HG03097 (cell line): ENCODE data around the gene GMCL2.
"Not testable (repeated sequence)": the region's sequence is repeated elsewhere in the genome, so short reads cannot be mapped to it uniquely, and the experiment has no call there.

Experiments
- ATAC-seq: cut with Tn5 transposase; IDR thresholded peaks from one replicate; pipeline ENCODE4 v1.9.1; 2021; ENCODE audit not compliant: unreplicated experiment, low FRiP score

Gene GMCL2

GRCh38 chr5:178207917-178208280, 20.7 kb upstream of the GMCL2 start:
- ATAC-seq: no peak

GRCh38 chr5:178207183-178207916, 20.2 kb upstream of the GMCL2 start:
- no peak for ATAC-seq

- ATAC-seq: no peak
Observed at GRCh38 chr5:178206166-178207101, 19.3 kb upstream of the GMCL2 start.

GRCh38 chr5:178205749-178206047, 18.5 kb upstream of the GMCL2 start:
- ATAC-seq: no peak

DNA sequence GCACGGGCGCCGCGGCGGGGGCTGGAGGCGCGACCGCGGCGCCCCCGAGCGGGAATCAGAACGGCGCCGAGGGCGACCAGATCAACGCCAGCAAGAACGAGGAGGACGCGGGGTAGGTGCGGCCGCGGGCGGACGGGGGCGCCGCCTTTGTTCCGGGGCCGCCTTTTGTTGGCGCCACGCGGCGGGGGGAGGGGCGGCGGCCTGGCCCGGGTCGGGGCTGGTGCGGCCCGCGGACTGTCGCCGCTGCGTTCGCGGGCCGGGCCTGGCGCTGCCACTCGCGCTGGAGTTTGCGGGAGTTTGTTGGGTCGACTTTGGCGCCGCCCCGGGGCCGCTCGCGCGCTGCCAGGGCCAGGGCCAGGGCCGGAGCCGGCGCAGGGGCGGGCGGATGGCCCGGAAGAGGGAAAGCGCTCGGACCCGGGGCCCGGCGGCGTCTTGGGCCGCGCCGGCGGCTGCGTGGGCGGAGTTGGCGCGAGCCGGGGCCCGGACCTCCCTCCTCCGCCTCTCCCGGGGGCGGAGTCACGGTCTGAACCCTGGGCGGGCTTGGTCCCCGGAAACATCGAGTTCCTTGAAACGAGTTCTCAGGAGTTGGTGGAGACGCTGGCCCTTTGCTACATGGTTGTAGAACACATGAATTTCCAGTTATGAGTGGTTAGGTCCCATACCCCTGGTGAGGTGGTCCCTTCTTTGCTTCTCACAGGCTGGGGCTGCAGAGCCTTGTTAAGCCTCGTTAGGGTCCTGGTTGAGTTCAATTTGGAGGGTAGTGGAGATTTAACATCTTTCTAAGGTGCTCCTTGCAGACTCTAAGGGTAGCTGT, 18.0 kb upstream of the GMCL2 start:
- peak; percentile 49 for ATAC-seq

GRCh38 chr5:178204182-178204934, 17.2 kb upstream of the GMCL2 start, which contains the start of gene HNRNPAB:
Gene HNRNPAB, plus strand, starts transcription at chr5:178204533. Its CDS starts 305 bp downstream, at chr5:178204838.
- ATAC-seq: peak; percentile 77

DNA sequence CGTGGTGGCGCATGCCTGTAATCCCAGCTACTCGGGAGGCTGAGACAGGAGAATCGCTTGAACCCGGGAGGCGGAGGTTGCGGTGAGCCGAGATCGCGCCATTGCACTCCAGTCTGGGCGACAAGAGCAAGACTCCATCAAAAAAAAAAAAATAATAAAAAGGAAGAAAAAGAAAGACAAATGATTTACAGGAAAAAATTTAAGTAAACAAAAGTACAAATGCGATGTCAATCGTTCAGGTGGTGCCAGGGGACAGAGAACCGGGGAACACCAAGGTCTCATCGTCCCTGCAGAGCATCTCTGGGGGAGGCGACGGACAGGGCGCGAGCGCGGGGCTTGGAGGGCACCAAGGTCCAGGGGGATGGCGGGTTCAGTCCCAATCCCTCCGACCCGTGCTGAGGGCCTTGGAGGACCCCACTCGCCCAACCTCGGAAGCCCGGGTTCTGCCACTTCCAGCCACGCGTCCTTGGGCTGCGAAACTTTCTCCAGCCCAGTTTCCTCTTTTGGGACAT, 16.6 kb upstream of the GMCL2 start:
- peak; percentile 8 for ATAC-seq

DNA sequence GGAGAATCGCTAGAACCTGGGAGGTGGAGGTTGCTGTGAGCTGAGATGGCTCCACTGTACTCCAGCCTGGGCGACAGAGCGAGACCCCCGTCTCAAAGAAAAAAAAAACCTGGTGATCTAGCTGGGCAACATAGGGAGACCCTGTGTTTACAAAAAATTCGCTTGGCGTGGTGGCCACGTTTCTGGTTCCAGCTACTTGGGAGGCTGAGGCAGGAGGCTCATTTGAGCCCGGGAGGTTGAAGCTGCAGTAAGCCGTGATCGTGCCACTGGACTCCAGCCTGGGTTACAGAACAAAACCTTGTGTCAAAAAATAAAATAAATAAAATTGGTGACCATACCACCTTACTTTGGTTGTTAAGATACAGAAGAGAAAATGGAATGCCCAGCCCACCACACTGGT, 15.4 kb upstream of the GMCL2 start:
- no peak for ATAC-seq

DNA sequence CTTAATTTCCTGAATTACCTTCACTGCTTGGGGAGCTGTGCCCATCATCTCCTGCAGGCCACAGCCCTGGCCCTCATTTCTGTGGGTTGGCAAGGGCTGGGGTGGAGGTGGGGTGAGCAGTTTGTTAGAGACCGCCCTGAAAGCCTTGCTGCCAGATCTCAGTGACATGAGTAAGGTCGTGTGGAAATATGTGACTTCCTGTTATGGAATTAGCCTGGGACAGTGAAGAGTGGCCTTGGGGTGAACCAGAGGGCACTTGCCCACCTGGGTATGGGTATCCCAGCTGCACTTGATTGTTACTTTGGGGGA, 14.7 kb upstream of the GMCL2 start:
- ATAC-seq: no peak

GRCh38 chr5:178201221-178201926, 14.2 kb upstream of the GMCL2 start:
- no peak for ATAC-seq

DNA sequence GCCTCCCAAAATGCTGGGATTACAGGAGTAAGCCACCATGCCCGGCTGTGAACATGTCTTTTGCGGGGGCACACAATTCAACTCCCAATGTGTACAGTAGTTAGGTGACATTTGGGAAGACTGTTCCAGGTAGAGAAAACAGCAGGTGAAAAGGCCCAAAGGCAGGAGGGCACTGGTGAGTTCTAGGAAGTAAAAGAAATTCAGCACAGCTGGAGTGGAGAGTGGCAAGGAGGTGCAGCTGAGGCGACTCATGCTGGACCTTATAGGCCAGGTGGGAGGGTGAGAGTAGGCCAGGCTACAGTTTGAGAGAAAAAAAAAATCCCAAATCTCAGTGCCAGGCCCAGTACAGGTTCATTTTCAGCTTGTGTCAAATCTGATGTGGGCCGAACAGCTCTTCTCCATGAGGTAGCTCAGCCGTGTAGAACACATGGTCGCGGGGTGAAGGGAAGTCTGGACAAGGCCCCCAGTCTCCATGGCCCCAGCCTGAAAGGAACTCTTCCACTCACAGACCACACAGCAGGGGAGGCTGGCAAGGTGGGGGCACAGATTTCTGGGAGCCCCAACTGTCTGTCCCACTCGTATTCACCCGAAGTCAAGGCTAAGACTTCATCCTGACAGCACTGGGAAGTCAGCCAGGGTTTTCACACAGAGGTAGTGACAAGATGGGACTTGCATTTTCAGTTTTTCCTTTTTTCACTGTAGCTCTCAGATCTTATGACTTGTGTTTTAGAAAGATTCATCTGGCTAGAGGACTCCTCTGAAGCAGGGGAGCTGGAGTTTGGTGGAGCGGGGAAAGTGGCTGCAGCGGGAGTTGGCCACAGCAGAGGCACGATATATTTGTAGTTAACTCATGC, 12.6 kb upstream of the GMCL2 start:
- no peak for ATAC-seq

GRCh38 chr5:178198706-178199105, 11.5 kb upstream of the GMCL2 start:
- no peak for ATAC-seq

- ATAC-seq: not testable (repeated sequence)
Observed at GRCh38 chr5:178198151-178198550, 11.0 kb upstream of the GMCL2 start.

DNA sequence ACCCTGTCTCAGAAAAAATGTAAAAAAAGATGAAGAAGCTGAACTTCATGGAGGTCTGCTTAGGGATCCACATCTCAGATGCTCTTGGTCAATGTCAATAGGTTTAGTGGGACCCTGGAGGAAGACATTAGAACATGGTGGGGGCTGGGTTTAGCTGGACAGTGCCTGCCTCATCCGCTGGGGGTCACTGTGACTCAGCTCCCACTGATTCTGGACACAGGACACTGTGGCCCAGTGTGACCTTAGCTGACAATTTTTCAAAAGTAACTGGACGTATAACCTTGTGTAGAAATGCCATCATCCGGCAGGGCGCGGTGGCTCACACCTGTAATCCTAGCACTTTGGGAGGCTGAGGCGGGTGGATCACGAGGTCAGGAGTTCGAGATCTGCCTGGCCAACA, 9.8 kb upstream of the GMCL2 start:
- no peak for ATAC-seq

DNA sequence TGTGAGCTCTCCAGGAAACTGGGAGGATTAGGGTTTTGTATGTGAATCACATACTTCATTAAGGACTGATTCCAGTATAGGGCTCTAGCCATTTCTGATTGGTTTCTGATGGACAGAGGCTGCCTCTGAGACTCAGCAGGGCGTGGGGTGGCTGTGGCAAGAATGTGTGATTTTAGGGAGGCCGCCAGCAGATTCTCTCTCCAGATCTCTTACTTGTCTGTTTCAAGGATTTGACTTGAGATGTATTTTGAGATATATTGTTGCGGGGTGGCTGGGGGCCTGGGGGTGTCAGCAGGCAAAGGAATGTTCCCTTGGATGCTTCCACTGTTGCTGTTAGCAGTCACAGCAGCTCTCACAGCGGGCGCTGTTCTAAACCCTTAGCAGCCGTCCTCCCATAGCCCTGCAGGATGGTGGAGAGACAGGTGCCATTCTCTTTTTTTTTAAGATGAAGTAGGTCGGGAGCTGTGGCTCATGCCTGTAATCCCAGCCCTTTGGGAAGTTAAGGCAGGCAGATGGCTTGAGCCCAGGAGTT, 9.2 kb upstream of the GMCL2 start:
- ATAC-seq: no peak

GRCh38 chr5:178194026-178194425, 6.9 kb upstream of the GMCL2 start:
- no peak for ATAC-seq

DNA sequence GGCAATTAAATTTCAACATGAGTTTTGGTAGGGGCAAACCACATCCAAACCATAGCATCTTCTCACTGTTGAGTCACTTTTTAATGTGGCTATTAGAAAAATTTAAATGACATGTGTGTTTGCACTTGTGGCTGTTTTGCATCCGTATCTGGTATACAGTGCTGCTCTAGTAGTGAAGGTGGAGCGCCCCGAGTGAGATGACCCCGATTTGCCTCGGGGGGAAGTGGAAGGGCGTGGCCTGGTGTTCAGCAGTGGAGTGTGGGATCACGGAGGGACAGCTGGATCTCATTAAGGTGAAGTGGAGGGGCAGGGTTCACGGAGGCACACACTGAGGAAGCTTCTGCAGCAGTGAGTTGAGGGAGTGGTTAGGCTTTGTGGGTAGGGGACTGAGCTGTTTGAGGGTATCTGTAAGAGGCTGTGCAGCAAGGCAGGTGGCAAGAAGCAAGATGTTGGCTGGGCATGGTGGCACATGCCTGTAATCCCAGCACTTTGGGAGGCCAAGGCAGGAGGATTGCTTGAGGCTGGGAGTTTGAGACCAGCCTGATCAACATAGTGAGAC, 6.2 kb upstream of the GMCL2 start:
- ATAC-seq: no peak

DNA sequence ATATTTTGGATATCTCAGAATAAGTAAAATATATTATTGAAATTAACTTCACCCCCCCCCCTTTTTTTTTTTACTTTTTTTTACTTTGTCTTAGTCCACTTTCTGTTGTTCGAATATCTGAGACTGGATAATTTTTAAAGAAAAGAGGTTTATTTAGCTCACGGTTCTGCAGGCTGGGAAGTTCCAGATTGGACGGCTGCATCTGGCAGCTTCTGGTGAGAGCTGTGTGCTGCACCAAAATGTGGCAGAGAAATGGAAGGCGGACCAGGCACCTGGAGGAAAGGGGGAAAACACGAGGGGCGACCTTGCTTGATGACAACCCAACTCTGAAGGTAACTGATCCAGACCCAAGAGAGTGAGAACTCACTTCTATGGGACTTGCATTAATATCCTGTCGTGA, 5.6 kb upstream of the GMCL2 start:
- no peak for ATAC-seq
